AG09309 (cell line): ENCODE measurements around the gene APP.

ENCODE experiments used
- DNase-seq: peaks from one replicate; pipeline ENCODE4 v3.0.0-alpha.2; 2010; ENCODE audit warnings: low read depth
- H3K4me3 ChIP-seq: 2 replicates; pipeline ENCODE4 v1.5.1; 2011; ENCODE audit warnings: mild to moderate bottlenecking, low read depth, low read length, moderate library complexity; ENCODE audit not compliant: control insufficient read depth
- CTCF ChIP-seq: IDR thresholded peaks from 2 replicates; pipeline ENCODE4 v1.5.1; 2011; ENCODE audit warnings: mild to moderate bottlenecking, low read depth, low read length, inconsistent platforms; ENCODE audit not compliant: insufficient read depth, control insufficient read depth; ENCODE audit errors: missing control alignments

The APP gene

GRCh38 chr21:25942135-25942534 is 228.4 kb downstream of the APP start:
- DNase-seq: no peak
- no peak overlapping the region for H3K4me3 ChIP-seq
- TF ChIP-seq CTCF: no peak

- DNase-seq: no peak
- TF ChIP-seq CTCF: no peak
- H3K4me3 ChIP-seq: no peak overlapping the region
These were observed 231.2 kb downstream of the APP start for GRCh38 chr21:25939396-25939761.

GRCh38 chr21:25938658-25939395 is 231.7 kb downstream of the APP start:
- no peak overlapping the region for H3K4me3 ChIP-seq
- DNase-seq: no peak
- no peak for TF ChIP-seq CTCF

- no peak for DNase-seq
- no peak for TF ChIP-seq CTCF
- no peak overlapping the region for H3K4me3 ChIP-seq
These were observed 233.8 kb downstream of the APP start for GRCh38 chr21:25936776-25937175.

- DNase-seq: peak; percentile 83
- no peak for TF ChIP-seq CTCF
- H3K4me3 ChIP-seq: no peak overlapping the region
These were observed 235.8 kb downstream of the APP start for GRCh38 chr21:25934771-25935224.

- TF ChIP-seq CTCF: no peak
- no peak overlapping the region for H3K4me3 ChIP-seq
- no peak for DNase-seq
These were observed 236.4 kb downstream of the APP start for GRCh38 chr21:25934130-25934529.
